Muscle layer of duodenum (tissue), 2 donors: Measurements from ENCODE around the gene SLC16A8.

ENCODE experiments used
- H3K27ac ChIP-seq: one replicate; pipeline ENCODE4 v1.7.0; 2013; ENCODE audit warnings: mild to moderate bottlenecking, low read length
- H3K27me3 ChIP-seq: one replicate; pipeline ENCODE4 v1.7.0; 2013; ENCODE audit warnings: low read depth, mild to moderate bottlenecking, control low read depth, low read length
- H3K36me3 ChIP-seq, 2 donors: one replicate each; pipeline ENCODE4 v1.7.0; 2013; ENCODE audit warnings: low read length in 2 of 2, control low read depth in 1 of 2, mild to moderate bottlenecking in 1 of 2; ENCODE audit not compliant: insufficient read depth in 2 of 2, control insufficient read depth in 1 of 2
- H3K4me1 ChIP-seq, 2 donors: one replicate each; pipeline ENCODE4 v1.7.0; 2013; ENCODE audit warnings: low read length in 2 of 2, mild to moderate bottlenecking in 2 of 2, control low read depth in 1 of 2, moderate library complexity in 1 of 2; ENCODE audit not compliant: insufficient read depth in 2 of 2, control insufficient read depth in 1 of 2
- H3K4me3 ChIP-seq, 2 donors: one replicate each; pipeline ENCODE4 v1.7.0; 2013; ENCODE audit warnings: low read length in 2 of 2, low read depth in 1 of 2, mild to moderate bottlenecking in 1 of 2
- H3K9me3 ChIP-seq, 2 donors: one replicate each; pipeline ENCODE4 v1.7.0; 2013; ENCODE audit warnings: low read length in 2 of 2, control low read depth in 1 of 2, mild to moderate bottlenecking in 1 of 2; ENCODE audit not compliant: control insufficient read depth in 1 of 2
- donor health status: healthy.

SLC16A8 gene

GRCh38 chr22:38067761-38068360 lies 16.1 kb downstream of the SLC16A8 start:
- H3K36me3 ChIP-seq, result peaks cover 17 to 48% of the 10 kb centered on the region in 2 donors
- H3K4me1 ChIP-seq, result peaks cover 0 to 24% of the 10 kb centered on the region in 2 donors
- no peak overlapping the region for H3K4me3 ChIP-seq
- H3K27me3 ChIP-seq, result no peaks in the 10 kb centered on the region
- H3K9me3 ChIP-seq, result no peaks in the 10 kb centered on the region
- no peak overlapping the region for H3K27ac ChIP-seq

- H3K9me3 ChIP-seq, result no peaks in the 10 kb centered on the region
- no peaks in the 10 kb centered on the region for H3K27me3 ChIP-seq
- H3K36me3 ChIP-seq, result peaks cover 17 to 42% of the 10 kb centered on the region in 2 donors
- H3K4me1 ChIP-seq, result peaks cover 0 to 24% of the 10 kb centered on the region in 2 donors
- H3K4me3 ChIP-seq, result no peak overlapping the region
- no peak overlapping the region for H3K27ac ChIP-seq
These were observed 17.0 kb downstream of the SLC16A8 start for GRCh38 chr22:38067028-38067415.

- Histone ChIP-seq H3K36me3 (peaks cover 17 to 37% of the 10 kb centered on the region in 2 donors), H3K27me3 (no peaks in the 10 kb centered on the region), H3K4me3 (no peak overlapping the region), H3K9me3 (no peaks in the 10 kb centered on the region), H3K4me1 (peaks cover 0 to 24% of the 10 kb centered on the region in 2 donors), H3K27ac (no peak overlapping the region)
These were observed 17.5 kb downstream of the SLC16A8 start for GRCh38 chr22:38066381-38067027.

- H3K4me1 ChIP-seq, result peaks cover 0 to 21% of the 10 kb centered on the region in 2 donors
- no peak overlapping the region for H3K27ac ChIP-seq
- H3K36me3 ChIP-seq, result peaks cover 17 to 35% of the 10 kb centered on the region in 2 donors
- no peak overlapping the region for H3K4me3 ChIP-seq
- H3K27me3 ChIP-seq, result no peaks in the 10 kb centered on the region
- no peaks in the 10 kb centered on the region for H3K9me3 ChIP-seq
These were observed 18.4 kb downstream of the SLC16A8 start for GRCh38 chr22:38065539-38065938.

GRCh38 chr22:38062791-38063190 lies 21.2 kb downstream of the SLC16A8 start:
- H3K27ac ChIP-seq, result peak overlapping the region; percentile 45
- no peaks in the 10 kb centered on the region for H3K9me3 ChIP-seq
- H3K36me3 ChIP-seq, result peaks cover 16 to 38% of the 10 kb centered on the region in 2 donors
- peaks cover 0 to 3% of the 10 kb centered on the region in 2 donors for H3K4me1 ChIP-seq
- no peaks in the 10 kb centered on the region for H3K27me3 ChIP-seq
- H3K4me3 ChIP-seq, result no peak overlapping the region

GRCh38 chr22:38056969-38057891 lies 26.8 kb downstream of the SLC16A8 start, which contains the start of gene PICK1:
PICK1 (plus strand) TSS chr22:38057404; CDS start chr22:38057810, 406 bp downstream.
- peaks cover 6% of the 10 kb centered on the region in 2 donors for H3K36me3 ChIP-seq
- no peaks in the 10 kb centered on the region for H3K9me3 ChIP-seq
- H3K4me1 ChIP-seq, result peaks cover 7 to 12% of the 10 kb centered on the region in 2 donors
- peak within 1 kb of the TSS; percentile 64 to 67 for H3K4me3 ChIP-seq
- H3K27ac ChIP-seq, result peak within 1 kb of the TSS; percentile 85
- no peaks in the 10 kb centered on the region for H3K27me3 ChIP-seq

GRCh38 chr22:38051900-38052862 lies 31.8 kb downstream of the SLC16A8 start:
- Histone ChIP-seq H3K27ac (no peak overlapping the region), H3K9me3 (no peaks in the 10 kb centered on the region), H3K4me3 (no peak overlapping the region), H3K27me3 (no peaks in the 10 kb centered on the region), H3K4me1 (peaks cover 3 to 15% of the 10 kb centered on the region in 2 donors), H3K36me3 (no peaks in the 10 kb centered on the region)

GRCh38 chr22:38051261-38051660 lies 32.7 kb downstream of the SLC16A8 start:
- Histone ChIP-seq H3K9me3 (no peaks in the 10 kb centered on the region), H3K27me3 (no peaks in the 10 kb centered on the region), H3K36me3 (no peaks in the 10 kb centered on the region), H3K4me1 (peaks cover 0 to 10% of the 10 kb centered on the region in 2 donors), H3K27ac (no peak overlapping the region), H3K4me3 (no peak overlapping the region)

- Histone ChIP-seq H3K9me3 (no peaks in the 10 kb centered on the region), H3K36me3 (no peaks in the 10 kb centered on the region), H3K4me1 (peaks cover 0 to 10% of the 10 kb centered on the region in 2 donors), H3K27ac (no peak overlapping the region), H3K27me3 (no peaks in the 10 kb centered on the region), H3K4me3 (no peak overlapping the region)
These were observed 33.3 kb downstream of the SLC16A8 start for GRCh38 chr22:38050720-38051119.

GRCh38 chr22:38049812-38050619 lies 34.0 kb downstream of the SLC16A8 start:
- no peaks in the 10 kb centered on the region for H3K27me3 ChIP-seq
- H3K4me1 ChIP-seq, result peaks cover 0 to 10% of the 10 kb centered on the region in 2 donors
- H3K4me3 ChIP-seq, result no peak overlapping the region
- no peaks in the 10 kb centered on the region for H3K9me3 ChIP-seq
- H3K36me3 ChIP-seq, result no peaks in the 10 kb centered on the region
- H3K27ac ChIP-seq, result no peak overlapping the region
